ENCODE measurements around the gene HPD. TPM values are rescaled to one million over a fixed set of nuclear protein-coding genes. Genes with fewer than 3 reads are reported as not detected.

HPD gene
- total RNA-seq, 2 donors from 2014 or later, result 1.2 to 6.8 TPM

DNA sequence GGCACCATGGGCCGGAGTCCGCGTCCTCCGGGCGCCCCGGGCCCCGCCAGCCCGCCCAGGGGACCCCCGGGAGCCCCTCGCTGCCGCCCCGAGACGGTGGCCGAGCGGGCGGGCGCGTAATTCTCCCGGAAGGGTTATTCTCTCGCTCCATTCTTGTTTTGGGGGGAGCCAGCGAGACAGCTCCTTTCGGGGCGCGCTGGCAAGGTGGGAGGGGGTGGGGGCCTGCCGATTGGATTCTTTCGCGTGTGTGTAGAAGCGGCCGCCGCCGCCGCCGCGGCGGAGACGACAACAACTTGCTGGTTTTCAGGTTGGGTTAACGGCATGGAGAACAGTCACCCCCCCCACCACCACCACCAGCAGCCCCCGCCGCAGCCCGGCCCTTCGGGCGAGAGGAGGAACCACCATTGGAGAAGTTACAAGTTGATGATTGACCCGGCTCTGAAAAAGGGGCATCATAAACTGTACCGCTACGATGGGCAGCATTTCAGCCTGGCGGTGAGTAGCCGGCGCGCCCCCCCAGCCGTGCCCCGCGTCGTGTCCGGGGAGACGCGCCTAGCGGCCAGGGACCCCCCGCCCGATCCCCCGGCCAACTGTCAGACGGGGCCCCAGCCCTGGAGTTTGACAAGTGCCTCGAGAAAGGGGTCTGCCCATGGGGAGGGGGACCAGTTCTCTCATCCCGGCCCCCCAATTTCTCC lies 54.1 kb downstream of the HPD start:
- H3K27ac ChIP-seq, result peak overlapping the region; percentile 90 to 95
- peak overlapping the region; percentile 95 for H3K4me3 ChIP-seq
- DNase-seq (ENCODE audit: low spot score), result no peak
- no peak for ATAC-seq (ENCODE audit: insufficient number of reproducible peaks, low FRiP score, low read depth)
- no peaks in the 10 kb centered on the region for H3K9me3 ChIP-seq
- H3K36me3 ChIP-seq, result peaks cover 16% of the 10 kb centered on the region
- peaks cover 20 to 26% of the 10 kb centered on the region in 2 donors for H3K4me1 ChIP-seq (ENCODE audit: control insufficient read depth in 1 of 2, low read depth in 2 of 2)
- TF ChIP-seq, protein P1, sequence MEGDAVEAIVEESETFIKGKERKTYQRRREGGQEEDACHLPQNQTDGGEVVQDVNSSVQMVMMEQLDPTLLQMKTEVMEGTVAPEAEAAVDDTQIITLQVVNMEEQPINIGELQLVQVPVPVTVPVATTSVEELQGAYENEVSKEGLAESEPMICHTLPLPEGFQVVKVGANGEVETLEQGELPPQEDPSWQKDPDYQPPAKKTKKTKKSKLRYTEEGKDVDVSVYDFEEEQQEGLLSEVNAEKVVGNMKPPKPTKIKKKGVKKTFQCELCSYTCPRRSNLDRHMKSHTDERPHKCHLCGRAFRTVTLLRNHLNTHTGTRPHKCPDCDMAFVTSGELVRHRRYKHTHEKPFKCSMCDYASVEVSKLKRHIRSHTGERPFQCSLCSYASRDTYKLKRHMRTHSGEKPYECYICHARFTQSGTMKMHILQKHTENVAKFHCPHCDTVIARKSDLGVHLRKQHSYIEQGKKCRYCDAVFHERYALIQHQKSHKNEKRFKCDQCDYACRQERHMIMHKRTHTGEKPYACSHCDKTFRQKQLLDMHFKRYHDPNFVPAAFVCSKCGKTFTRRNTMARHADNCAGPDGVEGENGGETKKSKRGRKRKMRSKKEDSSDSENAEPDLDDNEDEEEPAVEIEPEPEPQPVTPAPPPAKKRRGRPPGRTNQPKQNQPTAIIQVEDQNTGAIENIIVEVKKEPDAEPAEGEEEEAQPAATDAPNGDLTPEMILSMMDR (IDR thresholded peaks at IDR 0.05), result peak; percentile 9
- no peaks in the 10 kb centered on the region for H3K27me3 ChIP-seq (replicated peaks; ENCODE audit: insufficient read depth)

DNA sequence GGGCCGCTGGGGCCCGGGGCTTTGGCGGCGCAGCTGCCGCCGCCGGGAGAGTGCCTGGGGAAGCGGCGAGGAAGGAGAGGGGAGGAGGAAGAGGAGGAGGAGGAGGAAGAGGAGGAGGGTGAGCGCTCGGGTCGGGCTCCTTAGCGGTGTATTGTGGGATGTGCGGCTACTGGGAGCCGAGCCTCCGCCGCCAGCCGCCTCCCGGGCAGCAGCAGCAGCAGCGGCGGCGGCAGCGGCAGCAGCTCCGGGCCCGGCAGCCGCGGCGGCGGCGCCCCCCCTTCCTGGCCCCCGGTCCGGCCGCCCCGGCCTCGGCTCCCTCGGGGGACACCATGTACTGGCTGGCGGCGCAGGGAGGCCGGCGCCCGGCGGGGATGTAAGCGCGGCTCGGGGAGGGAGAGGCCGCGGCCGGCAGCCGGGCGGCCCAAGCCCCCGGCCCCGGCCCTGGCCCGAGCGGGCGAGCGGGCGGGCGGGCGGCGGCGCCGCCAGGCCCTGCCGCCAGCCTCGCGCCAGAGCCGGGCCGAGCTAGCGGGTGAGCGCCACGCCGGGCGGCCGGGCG lies 54.7 kb downstream of the HPD start, which contains the start of gene SETD1B:
TSS of gene SETD1B (plus strand) at position 149 of the 556 bp plus-strand sequence. CDS start 729 bp downstream, outside the sequence.
- H3K4me1 ChIP-seq (ENCODE audit: control insufficient read depth in 1 of 2, low read depth in 2 of 2), result peaks cover 21 to 30% of the 10 kb centered on the region in 2 donors
- peak within 1 kb of the TSS; percentile 95 for H3K4me3 ChIP-seq
- H3K36me3 ChIP-seq, result peaks cover 12% of the 10 kb centered on the region
- DNase-seq (ENCODE audit: low spot score) (no peak), ATAC-seq (ENCODE audit: insufficient number of reproducible peaks, low FRiP score, low read depth) (no peak)
- no peaks in the 10 kb centered on the region for H3K9me3 ChIP-seq
- TF ChIP-seq, protein P1 (IDR thresholded peaks at IDR 0.05), result no peak
- H3K27ac ChIP-seq, result peak within 1 kb of the TSS; percentile 97 to 100
- no peaks in the 10 kb centered on the region for H3K27me3 ChIP-seq (replicated peaks; ENCODE audit: insufficient read depth)

DNA sequence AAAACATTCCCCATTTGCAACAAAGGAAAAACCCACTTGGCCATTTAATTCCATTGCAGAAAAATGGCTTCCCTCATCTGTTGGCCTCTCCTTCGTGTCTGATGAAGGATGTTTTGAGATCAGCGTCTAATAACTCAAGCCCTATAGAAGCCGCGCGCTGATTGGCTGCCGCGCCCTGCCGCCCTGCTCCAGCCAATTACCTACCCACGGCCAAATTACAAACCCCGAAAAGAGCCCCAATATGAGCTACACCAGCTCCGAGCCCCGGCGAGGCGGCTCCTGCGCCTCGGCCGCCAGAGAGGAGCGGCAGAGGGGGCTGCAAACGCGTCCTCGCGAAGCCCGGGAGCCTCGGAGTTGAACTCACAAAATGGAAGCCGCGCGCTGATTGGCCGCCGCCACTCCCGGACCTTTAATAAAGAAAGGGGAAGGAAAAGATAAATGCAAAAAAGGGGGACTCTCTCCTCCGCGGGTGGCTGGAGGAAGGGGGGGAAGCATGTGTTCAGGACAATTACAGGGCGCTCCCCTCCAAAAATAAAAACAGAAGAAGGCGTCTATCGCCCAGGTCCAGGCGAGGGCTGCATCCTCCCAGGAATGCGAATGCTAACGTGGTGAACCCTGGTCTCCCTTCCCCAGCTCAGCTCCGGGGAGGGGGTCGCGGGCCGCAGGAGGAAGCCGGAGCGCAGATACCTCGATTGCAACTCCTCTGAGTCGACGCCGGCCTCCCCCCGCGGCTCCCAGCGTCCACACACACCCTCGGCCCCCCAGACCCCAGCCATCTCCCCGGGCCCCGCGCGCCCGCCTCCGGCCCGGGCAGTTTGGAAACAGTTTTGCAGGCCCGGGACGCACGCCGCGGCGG lies 55.6 kb downstream of the HPD start:
- H3K4me1 ChIP-seq (ENCODE audit: control insufficient read depth in 1 of 2, low read depth in 2 of 2), result peaks cover 30 to 37% of the 10 kb centered on the region in 2 donors
- H3K9me3 ChIP-seq, result no peaks in the 10 kb centered on the region
- TF ChIP-seq, protein P1 (IDR thresholded peaks at IDR 0.05), result no peak
- peak overlapping the region; percentile 95 for H3K4me3 ChIP-seq
- H3K36me3 ChIP-seq, result peaks cover 3% of the 10 kb centered on the region
- H3K27me3 ChIP-seq (replicated peaks; ENCODE audit: insufficient read depth), result no peaks in the 10 kb centered on the region
- DNase-seq (ENCODE audit: low spot score) (peak; percentile 59), ATAC-seq (ENCODE audit: insufficient number of reproducible peaks, low FRiP score, low read depth) (peak; percentile 39)
- H3K27ac ChIP-seq, result peak overlapping the region; percentile 97 to 100

DNA sequence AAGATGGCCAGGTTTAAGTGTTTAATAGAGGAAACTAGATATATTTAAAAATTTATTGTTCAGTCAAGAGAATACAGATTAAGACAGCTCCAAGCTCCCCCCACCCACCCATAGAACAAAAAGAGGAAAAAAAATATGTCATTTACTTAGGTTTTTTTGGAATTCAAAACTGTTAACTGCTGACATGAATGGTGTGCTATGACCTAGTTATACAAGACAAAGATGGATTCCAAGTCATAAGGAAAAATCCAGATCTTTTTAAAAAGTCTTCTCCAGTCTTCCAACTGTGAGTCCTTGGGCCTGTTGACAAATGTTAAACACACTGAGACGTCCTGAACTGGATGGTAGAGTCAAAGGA lies 56.2 kb downstream of the HPD start:
- Histone ChIP-seq H3K36me3 (no peaks in the 10 kb centered on the region), H3K4me1 (ENCODE audit: control insufficient read depth in 1 of 2, low read depth in 2 of 2) (peaks cover 33 to 37% of the 10 kb centered on the region in 2 donors)

More for the DNA sequence above, 56.2 kb downstream of the HPD start:
- Histone ChIP-seq H3K4me3 (peak overlapping the region; percentile 95), H3K9me3 (no peaks in the 10 kb centered on the region), H3K27me3 (replicated peaks; ENCODE audit: insufficient read depth) (no peaks in the 10 kb centered on the region), H3K27ac (peak overlapping the region; percentile 97 to 100)
- ATAC-seq (ENCODE audit: insufficient number of reproducible peaks, low FRiP score, low read depth), result no peak
- TF ChIP-seq, protein P1 (IDR thresholded peaks at IDR 0.05), result no peak
- DNase-seq (ENCODE audit: low spot score), result no peak
